Measurements from ENCODE around the gene PLA2G2F.
"Not testable (repeated sequence)": the region's sequence is repeated elsewhere in the genome, so short reads cannot be mapped to it uniquely, and the experiment has no call there.

Gene PLA2G2F

GRCh38 chr1:20114021-20114648 is 25.0 kb upstream of the PLA2G2F start:
- no peak for DNase-seq (ENCODE audit: low read depth in 2 of 2)

- no peak for DNase-seq (ENCODE audit: low read depth in 2 of 2)
These were observed 23.6 kb upstream of the PLA2G2F start for GRCh38 chr1:20115479-20115878.

GRCh38 chr1:20115916-20116315 is 23.2 kb upstream of the PLA2G2F start:
- DNase-seq (ENCODE audit: low read depth in 2 of 2) = no peak

- DNase-seq (ENCODE audit: low read depth in 2 of 2) = no peak
These were observed 21.9 kb upstream of the PLA2G2F start for GRCh38 chr1:20117236-20117635.

- no peak for DNase-seq (ENCODE audit: low read depth in 2 of 2)
These were observed 19.8 kb upstream of the PLA2G2F start, which contains the start of gene PLA2G2D for GRCh38 chr1:20119347-20119746. TSS of gene PLA2G2D (minus strand) at chr1:20119536. CDS start at chr1:20119498, 38 bp downstream.

- no peak for DNase-seq (ENCODE audit: low read depth in 2 of 2)
These were observed 18.3 kb upstream of the PLA2G2F start for GRCh38 chr1:20120796-20121195.

GRCh38 chr1:20123722-20124455 is 15.2 kb upstream of the PLA2G2F start:
- DNase-seq (ENCODE audit: low read depth in 2 of 2) = no peak

GRCh38 chr1:20124456-20125057 is 14.6 kb upstream of the PLA2G2F start:
- no peak for DNase-seq (ENCODE audit: low read depth in 2 of 2)

- DNase-seq (ENCODE audit: low read depth in 2 of 2) = no peak
These were observed 14.0 kb upstream of the PLA2G2F start for GRCh38 chr1:20125100-20125499.

- DNase-seq (ENCODE audit: low read depth in 2 of 2) = no peak
These were observed 12.9 kb upstream of the PLA2G2F start for GRCh38 chr1:20126041-20126805.

- no peak for DNase-seq (ENCODE audit: low read depth in 2 of 2)
These were observed 12.2 kb upstream of the PLA2G2F start for GRCh38 chr1:20126806-20127440.

GRCh38 chr1:20130518-20130917 is 8.6 kb upstream of the PLA2G2F start:
- not testable (repeated sequence) for DNase-seq (ENCODE audit: low read depth in 2 of 2)

GRCh38 chr1:20134995-20135394 is 4.1 kb upstream of the PLA2G2F start:
- DNase-seq (ENCODE audit: low read depth in 2 of 2) = no peak

GRCh38 chr1:20136249-20136648 is 2.9 kb upstream of the PLA2G2F start:
- DNase-seq (ENCODE audit: low read depth in 2 of 2) = no peak

- no peak for DNase-seq (ENCODE audit: low read depth in 2 of 2)
These were observed 2.1 kb upstream of the PLA2G2F start for GRCh38 chr1:20137055-20137454.

GRCh38 chr1:20137604-20138003 is 1.5 kb upstream of the PLA2G2F start:
- no peak for DNase-seq (ENCODE audit: low read depth in 2 of 2)

- no peak for DNase-seq (ENCODE audit: low read depth in 2 of 2)
These were observed 777 bp upstream of the PLA2G2F start for GRCh38 chr1:20138346-20138745.

- DNase-seq (ENCODE audit: low read depth in 2 of 2) = no peak
These were observed 871 bp downstream of the PLA2G2F start for GRCh38 chr1:20139776-20140612.

- DNase-seq (ENCODE audit: low read depth in 2 of 2) = no peak
These were observed 1.9 kb downstream of the PLA2G2F start for GRCh38 chr1:20141001-20141400.

- no peak for DNase-seq (ENCODE audit: low read depth in 2 of 2)
These were observed 2.3 kb downstream of the PLA2G2F start for GRCh38 chr1:20141466-20141865.

Data from stimulated activated CD8-positive, alpha-beta memory T cell treated with anti-CD3 and anti-CD28 coated beads, Interleukin-15, amount 100 ng/mL, for 4 hours (primary cell).